GM12878 (cell line): ENCODE data around the gene ARHGEF35. TPM values are rescaled to one million over a fixed set of nuclear protein-coding genes. Genes with fewer than 3 reads are reported as not detected.
"Not testable (repeated sequence)": the region's sequence is repeated elsewhere in the genome, so short reads cannot be mapped to it uniquely, and the experiment has no call there.

Experiments used
- ATAC-seq: fragments of 200-7000 bp; cut with Tn5 transposase; 3 replicates; pipeline ENCODE4 v1.9.1; 2020; ENCODE audit warnings: mild to moderate bottlenecking, moderate library complexity
- BruUV-seq: library from RNA; stranded (reverse); fragments of 400-500 nt; replicated peaks from 2 replicates; lab custom pipeline; 2021; lab: Mats Ljungman, UMichigan
- CTCF ChIA-PET: fragments of 300-600 bp; sonication (Branson Sonifier 250); formaldehyde crosslinking; extraction: SDS; loops from one replicate; lab custom pipeline; 2021; ENCODE audit warnings: inconsistent platforms; lab: Yijun Ruan, JAX
- POLR2A ChIA-PET: fragments of 350-600 bp; formaldehyde crosslinking; extraction: SDS; loops from one replicate; lab custom pipeline; 2021; ENCODE audit warnings: inconsistent platforms; lab: Charles Lee
- RAD21 ChIA-PET: fragments of 300-600 bp; sonication (Branson Sonifier 250); formaldehyde crosslinking; loops from one replicate; lab custom pipeline; 2023; ENCODE audit warnings: antibody characterized with exemption; ENCODE audit not compliant: unreplicated experiment; lab: Charles Lee
- SMC1A ChIA-PET: fragments of 300-600 bp; sonication (Branson Sonifier 250); formaldehyde crosslinking; loops from one replicate; lab custom pipeline; 2023; ENCODE audit not compliant: unreplicated experiment, uncharacterized antibody; lab: Charles Lee
- DNase-seq: peaks from one replicate; pipeline ENCODE4 v3.0.0-alpha.2; 2011; ENCODE audit warnings: low read depth, low spot score
- FAIRE-seq: peaks from 3 replicates; lab custom pipeline; 2011; peaks lifted over from hg19 to GRCh38; lab: Jason Lieb, UNC
- H2AFZ ChIP-seq: 2 replicates; pipeline ENCODE4 v1.6.0; 2011; ENCODE audit warnings: low read depth, low read length, control low read depth; ENCODE audit not compliant: control insufficient read depth
- H3K27ac ChIP-seq: 2 replicates; pipeline ENCODE4 v1.5.1; 2011; ENCODE audit warnings: control low read depth; ENCODE audit not compliant: control insufficient read depth, insufficient read depth
- H3K27me3 ChIP-seq, 2 experiments: replicated peaks in 1 of 2; 2 replicates each; pipeline versions ENCODE4 v1.6.0 to v1.6.1; 2011; ENCODE audit warnings: low read length in 1 of 2; ENCODE audit not compliant: control insufficient read depth in 2 of 2, insufficient read depth in 2 of 2
- H3K36me3 ChIP-seq, 2 experiments: 2 replicates each; pipeline ENCODE4 v1.5.1; 2011; ENCODE audit warnings: low read length in 1 of 2; ENCODE audit not compliant: control insufficient read depth in 2 of 2, insufficient read depth in 2 of 2
- H3K4me1 ChIP-seq: 2 replicates; pipeline ENCODE4 v1.6.1; 2011; ENCODE audit warnings: mild to moderate bottlenecking, low read length, moderate library complexity, mixed read lengths; ENCODE audit not compliant: control insufficient read depth, insufficient read depth
- H3K4me2 ChIP-seq: 2 replicates; pipeline ENCODE4 v1.6.0; 2011; ENCODE audit warnings: control low read depth; ENCODE audit not compliant: control insufficient read depth, insufficient read depth
- H3K4me3 ChIP-seq: fragments of 200-600 bp; sonication (generic); 2 replicates; pipeline ENCODE4 v1.5.1; 2016
- H3K79me2 ChIP-seq: 2 replicates; pipeline ENCODE4 v1.6.0; 2011; ENCODE audit warnings: low read length; ENCODE audit not compliant: control insufficient read depth, insufficient read depth
- H3K9ac ChIP-seq: 2 replicates; pipeline ENCODE4 v1.8.0; 2011; ENCODE audit warnings: low read length, control low read depth, mixed read lengths; ENCODE audit not compliant: control insufficient read depth, insufficient read depth
- H3K9me3 ChIP-seq: replicated peaks from 3 replicates; pipeline ENCODE4 v1.5.1; 2011; ENCODE audit warnings: mild to moderate bottlenecking, low read length; ENCODE audit not compliant: control insufficient read depth, insufficient read depth
- H4K20me1 ChIP-seq: 2 replicates; pipeline ENCODE4 v1.6.0; 2011; ENCODE audit not compliant: control insufficient read depth, insufficient read depth
- RAD21 ChIP-seq: IDR thresholded peaks from 2 replicates; pipeline ENCODE4 v1.6.1; 2011; ENCODE audit warnings: mild to moderate bottlenecking, low read depth, low read length, moderate library complexity; ENCODE audit not compliant: insufficient read depth
- SMC3 ChIP-seq: IDR thresholded peaks from 2 replicates; pipeline ENCODE4 v1.6.1; 2011; ENCODE audit warnings: low read length, improper control_type of control experiment, borderline replicate concordance
- WGBS: methylation state at CpG from one replicate; pipeline ENCODE4 v1.1.6; 2016; ENCODE audit warnings: low lambda C conversion rate; ENCODE audit not compliant: insufficient replicate concordance, insufficient coverage; ENCODE audit errors: missing lambda C conversion rate; 5-methylcytosine and 5-hydroxymethylcytosine counted together
- in situ Hi-C: fragments of 300-500 bp; cut with MboI; formaldehyde crosslinking; loops from 9 replicates; pipeline ENCODE4 v1.14.3; 2018; ENCODE audit warnings: mixed read lengths
- intact Hi-C: fragments of 100-400 bp; cut with micrococcal nuclease; formaldehyde crosslinking; loops from one replicate; pipeline ENCODE4 v1.14.2; 2022; ENCODE audit not compliant: unreplicated experiment
- polyA plus RNA-seq, 11 experiments: library from polyadenylated mRNA; depleted of rRNA in 4 of 11; unstranded in 6 of 11; stranded (reverse) in 5 of 11; fragments of >200 nt; fragmentation: Nextera tagmentation in 4 of 11; fragmentation: Illumina TruSeq in 1 of 11; extraction: Ambion mirVana in 4 of 11; extraction: Trizol in 1 of 11; gene quantifications; 1 replicate in 1 of 11; 2 replicates in 10 of 11; pipeline versions ENCODE4 v1.2.1 to v1.2.3, GENCODE V29; 2011 to 2016; ENCODE audit warnings: inconsistent platforms in 2 of 11, missing spikeins in 2 of 11, low read depth in 1 of 11
- total RNA-seq, 4 experiments: library from RNA; depleted of rRNA in 3 of 4; stranded (reverse); fragments of >200 nt in 3 of 4; fragmentation: Illumina TruSeq in 1 of 4; extraction: Trizol in 1 of 4; gene quantifications; 2 replicates each; pipeline versions ENCODE4 v1.2.1 to v1.2.3, GENCODE V29; 2013 to 2021
- TF ChIP-seq, protein P1 (sequence below), 3 experiments: IDR thresholded peaks in 2 of 3; conservative IDR thresholded peaks in 1 of 3; 2 replicates each; pipeline ENCODE4 v1.5.1; 2011; ENCODE audit warnings: low read depth in 3 of 3, low read length in 3 of 3, mild to moderate bottlenecking in 3 of 3, control low read depth in 2 of 3, moderate library complexity in 2 of 3, inconsistent platforms in 1 of 3, mixed read lengths in 1 of 3; ENCODE audit not compliant: control insufficient read depth in 2 of 3, insufficient read depth in 1 of 3; ENCODE audit errors: extremely low read depth in 1 of 3

Gene ARHGEF35
- total and polyA plus RNA-seq, 10 of the 15 experiments (the other 5 are each of a cell fraction or from before 2014, with no cell fraction given) = 0.39 to 9.2 (median 4.7) TPM

DNA sequence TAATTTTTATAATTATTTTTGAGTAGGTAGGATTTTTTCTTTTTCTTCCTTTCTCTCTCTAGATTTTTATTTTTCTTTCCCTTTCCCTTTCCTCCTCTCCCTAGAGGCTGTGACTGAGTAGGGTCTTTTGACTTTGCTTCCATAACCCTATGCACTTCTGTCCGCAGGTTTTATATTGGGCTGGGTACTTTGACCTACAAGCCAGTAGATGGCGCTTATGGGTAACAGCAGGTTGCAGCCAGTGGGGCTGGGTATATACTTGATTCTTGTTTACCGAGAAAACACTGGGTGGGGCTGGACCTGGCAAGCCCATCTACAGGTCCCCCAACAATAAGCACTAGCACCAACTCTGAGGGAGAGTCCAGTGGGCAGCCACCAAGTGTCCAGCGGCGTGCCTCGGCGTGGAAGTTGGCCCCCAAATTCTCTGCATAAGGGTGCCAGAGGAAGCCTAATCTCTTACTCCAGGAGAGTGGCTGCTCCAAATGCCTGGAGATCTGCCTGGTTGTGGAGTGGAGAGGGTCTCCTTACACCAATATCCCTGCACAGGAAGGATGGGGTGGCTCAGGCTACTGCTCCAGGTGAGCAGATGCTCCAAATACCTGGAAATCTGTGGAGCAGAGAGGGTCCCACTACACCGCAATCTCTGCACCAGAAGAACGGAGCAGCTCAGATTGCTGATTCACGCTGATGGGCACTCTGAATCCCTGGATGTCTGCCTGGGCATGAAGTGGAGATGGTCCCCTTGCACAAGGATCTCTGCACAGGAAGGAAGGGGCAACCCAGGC is 17.1 kb downstream of the ARHGEF35 start:
- TF ChIP-seq RAD21 (peak; percentile 50), SMC3 (peak; percentile 22; the same call in 1 of the 2 replicates)
- TF ChIP-seq, protein P1, sequence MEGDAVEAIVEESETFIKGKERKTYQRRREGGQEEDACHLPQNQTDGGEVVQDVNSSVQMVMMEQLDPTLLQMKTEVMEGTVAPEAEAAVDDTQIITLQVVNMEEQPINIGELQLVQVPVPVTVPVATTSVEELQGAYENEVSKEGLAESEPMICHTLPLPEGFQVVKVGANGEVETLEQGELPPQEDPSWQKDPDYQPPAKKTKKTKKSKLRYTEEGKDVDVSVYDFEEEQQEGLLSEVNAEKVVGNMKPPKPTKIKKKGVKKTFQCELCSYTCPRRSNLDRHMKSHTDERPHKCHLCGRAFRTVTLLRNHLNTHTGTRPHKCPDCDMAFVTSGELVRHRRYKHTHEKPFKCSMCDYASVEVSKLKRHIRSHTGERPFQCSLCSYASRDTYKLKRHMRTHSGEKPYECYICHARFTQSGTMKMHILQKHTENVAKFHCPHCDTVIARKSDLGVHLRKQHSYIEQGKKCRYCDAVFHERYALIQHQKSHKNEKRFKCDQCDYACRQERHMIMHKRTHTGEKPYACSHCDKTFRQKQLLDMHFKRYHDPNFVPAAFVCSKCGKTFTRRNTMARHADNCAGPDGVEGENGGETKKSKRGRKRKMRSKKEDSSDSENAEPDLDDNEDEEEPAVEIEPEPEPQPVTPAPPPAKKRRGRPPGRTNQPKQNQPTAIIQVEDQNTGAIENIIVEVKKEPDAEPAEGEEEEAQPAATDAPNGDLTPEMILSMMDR (IDR thresholded peaks at IDR 0.05 in 2 of 3, conservative IDR thresholded peaks at IDR 0.05 in 1 of 3; ENCODE audit: control insufficient read depth in 2 of 3, extremely low read depth in 1 of 3, insufficient read depth in 1 of 3, low read depth in 3 of 3, low read length in 3 of 3) = peak; percentile 20 to 43 (median 29); a peak in 4 of 6 replicates
- BruUV-seq, H3K36me3 ChIP-seq, H4K20me1 ChIP-seq, POLR2A ChIA-PET, H3K27me3 ChIP-seq, in situ Hi-C loops, H3K4me1 ChIP-seq, H2AFZ ChIP-seq, RAD21 ChIA-PET, H3K79me2 ChIP-seq, H3K9me3 ChIP-seq, H3K4me3 ChIP-seq, H3K27ac ChIP-seq, H3K9ac ChIP-seq, H3K4me2 ChIP-seq: not testable (repeated sequence)
- ChIA-PET CTCF (interaction anchor here (1.5 to 1.8 kb wide), 3 partner anchors 10 to 259 kb away, joined by 4 to 14 read pairs (median 7); no protein-coding TSS in a partner anchor), SMC1A (interaction anchor here (1.1 kb wide), 1 partner anchor 50 kb away, joined by 3 read pairs; no protein-coding TSS in a partner anchor)
- 0% methylated on average over 4 of the region's 10 CpGs for WGBS
- ATAC-seq = peak; percentile 100
- peak; percentile 57 for FAIRE-seq
- intact Hi-C loops = loop anchor here (5.0 kb wide), 1 partner anchor 214 kb away; no protein-coding TSS in a partner anchor
- DNase-seq = peak; percentile 3
